HCT116 (cell line): Measurements from ENCODE around the gene TRPM1. TPM values are rescaled to one million over a fixed set of nuclear protein-coding genes. Genes with fewer than 3 reads are reported as not detected.

ENCODE experiments used
- ATAC-seq: fragments of 200-7000 bp; cut with Tn5 transposase; 2 replicates; pipeline ENCODE4 v1.9.1; 2020; ENCODE audit warnings: mild to moderate bottlenecking, moderate library complexity
- BruUV-seq: library from RNA; stranded (reverse); fragments of 400-500 nt; replicated peaks from 2 replicates; lab custom pipeline; 2021; lab: Mats Ljungman, UMichigan
- CTCF ChIA-PET: fragments of 300-600 bp; sonication (Branson Sonifier 250); formaldehyde crosslinking; loops from one replicate; lab custom pipeline; 2021; ENCODE audit warnings: antibody characterized with exemption; lab: Charles Lee
- POLR2A ChIA-PET: fragments of 300-600, 350-600 bp; sonication (Branson Sonifier 250); formaldehyde crosslinking; loops from one replicate; lab custom pipeline; 2021; ENCODE audit warnings: antibody characterized with exemption; lab: Charles Lee
- RAD21 ChIA-PET, 2 experiments: fragments of 300-600 bp; sonication (Branson Sonifier 250); formaldehyde crosslinking; loops; one replicate each; lab custom pipeline; 2023; ENCODE audit warnings: low total read pairs in 2 of 2; ENCODE audit not compliant: uncharacterized antibody in 2 of 2, unreplicated experiment in 2 of 2, low non-redundant PET in 1 of 2; lab: Charles Lee
- DNase-seq: peaks from one replicate; pipeline ENCODE4 v3.0.0-alpha.2; 2010; ENCODE audit warnings: low read depth, low spot score
- H2AFZ ChIP-seq: fragments of 200-600 bp; shearing (Covaris generic), sonication (generic); 2 replicates; pipeline ENCODE4 v1.6.1; 2017; ENCODE audit warnings: low read depth, mixed run types, mixed read lengths, antibody characterized with exemption, low read length; ENCODE audit not compliant: poor library complexity, severe bottlenecking
- H3K27ac ChIP-seq: 2 replicates; pipeline ENCODE4 v1.5.1; 2012; ENCODE audit warnings: low read depth, low read length
- H3K27me3 ChIP-seq: fragments of 200-600 bp; sonication (generic); 2 replicates; pipeline ENCODE4 v1.6.1; 2016; ENCODE audit warnings: mixed run types, low read length, mixed read lengths; ENCODE audit not compliant: insufficient read depth
- H3K36me3 ChIP-seq, 2 experiments: fragments of 200-500 bp in 1 of 2; fragments of 200-600 bp in 1 of 2; sonication (Bioruptor generic) in 1 of 2; sonication (generic) in 1 of 2; 2 replicates each; pipeline versions ENCODE4 v1.5.1 to v1.6.1; 2014 to 2016; ENCODE audit warnings: low read length in 2 of 2, inconsistent platforms in 1 of 2, mixed read lengths in 1 of 2, mixed run types in 1 of 2; ENCODE audit not compliant: insufficient read depth in 2 of 2, control insufficient read depth in 1 of 2
- H3K4me1 ChIP-seq, 2 experiments: fragments of 200-600 bp in 1 of 2; sonication (generic) in 1 of 2; 2 replicates each; pipeline versions ENCODE4 v1.5.1 to v1.6.1; 2012 to 2017; ENCODE audit warnings: low read length in 2 of 2, inconsistent platforms in 1 of 2, mild to moderate bottlenecking in 1 of 2, mixed read lengths in 1 of 2, mixed run types in 1 of 2, moderate library complexity in 1 of 2; ENCODE audit not compliant: insufficient read depth in 2 of 2, control insufficient read depth in 1 of 2
- H3K4me2 ChIP-seq: fragments of 200-600 bp; sonication (generic); 2 replicates; pipeline ENCODE4 v1.6.1; 2017; ENCODE audit warnings: mixed run types, low read length, mixed read lengths
- H3K4me3 ChIP-seq, 2 experiments: fragments of 200-600 bp in 1 of 2; sonication (generic) in 1 of 2; replicated peaks in 1 of 2; 2 replicates each; pipeline ENCODE4 v1.5.1; 2011 to 2016; ENCODE audit warnings: low read length in 2 of 2, control low read depth in 1 of 2, low read depth in 1 of 2, mild to moderate bottlenecking in 1 of 2, mixed read lengths in 1 of 2, mixed run types in 1 of 2
- H3K79me2 ChIP-seq: fragments of 200-600 bp; sonication (generic); 2 replicates; pipeline ENCODE4 v1.6.1; 2017; ENCODE audit warnings: mild to moderate bottlenecking, mixed run types, low read length, moderate library complexity, mixed read lengths; ENCODE audit not compliant: insufficient read depth
- H3K9ac ChIP-seq: fragments of 200-600 bp; sonication (generic); 2 replicates; pipeline ENCODE4 v1.6.1; 2016; ENCODE audit warnings: low read length, mixed read lengths
- H3K9me2 ChIP-seq: fragments of 200-600 bp; sonication (generic), shearing (Covaris generic); 2 replicates; pipeline ENCODE4 v1.6.1; 2017; ENCODE audit warnings: mixed run types, mild to moderate bottlenecking, moderate library complexity; ENCODE audit not compliant: insufficient read depth
- H3K9me3 ChIP-seq, 2 experiments: fragments of 200-500 bp in 1 of 2; fragments of 200-600 bp in 1 of 2; sonication (Bioruptor generic) in 1 of 2; sonication (generic) in 1 of 2; 2 replicates each; pipeline ENCODE4 v1.6.1; 2014 to 2017; ENCODE audit warnings: low read length in 2 of 2, mixed read lengths in 2 of 2, inconsistent platforms in 1 of 2, low read depth in 1 of 2, mild to moderate bottlenecking in 1 of 2, mixed run types in 1 of 2, moderate library complexity in 1 of 2; ENCODE audit not compliant: control insufficient read depth in 1 of 2, insufficient read depth in 1 of 2
- H4K20me1 ChIP-seq: fragments of 200-600 bp; sonication (generic), shearing (Covaris generic); 2 replicates; pipeline ENCODE4 v1.6.1; 2017; ENCODE audit warnings: mixed run types, mild to moderate bottlenecking, moderate library complexity; ENCODE audit not compliant: insufficient read depth
- CEBPB ChIP-seq: IDR thresholded peaks from 2 replicates; pipeline ENCODE4 v1.6.1; 2012; ENCODE audit warnings: low read depth
- EGR1 ChIP-seq: IDR thresholded peaks from 2 replicates; pipeline ENCODE4 v1.6.1; 2012; ENCODE audit warnings: low read depth
- ELF1 ChIP-seq: IDR thresholded peaks from 2 replicates; pipeline ENCODE4 v1.6.1; 2012; ENCODE audit warnings: low read depth, borderline replicate concordance
- EZH2phosphoT487 ChIP-seq: fragments of 200-600 bp; IDR thresholded peaks from 2 replicates; pipeline ENCODE4 v1.6.1; 2018; ENCODE audit warnings: antibody characterized with exemption, borderline replicate concordance
- POLR2AphosphoS5 ChIP-seq: IDR thresholded peaks from 2 replicates; pipeline ENCODE4 v1.6.1; 2011; ENCODE audit warnings: mild to moderate bottlenecking, low read depth, low read length, moderate library complexity
- SP1 ChIP-seq: IDR thresholded peaks from 2 replicates; pipeline ENCODE4 v1.6.1; 2012; ENCODE audit warnings: low read depth
- SRF ChIP-seq: IDR thresholded peaks from 2 replicates; pipeline ENCODE4 v1.6.1; 2012; ENCODE audit warnings: low read depth
- YY1 ChIP-seq: IDR thresholded peaks from 2 replicates; pipeline ENCODE4 v1.6.1; 2011; ENCODE audit warnings: low read length, low read depth, moderate library complexity, mild to moderate bottlenecking; ENCODE audit not compliant: insufficient replicate concordance; ENCODE audit errors: extremely low read depth
- ZBTB33 ChIP-seq: IDR thresholded peaks from 2 replicates; pipeline ENCODE4 v1.6.1; 2011; ENCODE audit warnings: mild to moderate bottlenecking, low read length, moderate library complexity; ENCODE audit not compliant: insufficient replicate concordance; ENCODE audit errors: extremely low read depth
- ZNF274 ChIP-seq: fragments of 200-500 bp; sonication (Bioruptor generic); IDR thresholded peaks from 2 replicates; pipeline ENCODE4 v1.6.1; 2014; ENCODE audit warnings: mild to moderate bottlenecking, low read depth, low read length, inconsistent platforms
- intact Hi-C: fragments of 100-400 bp; cut with micrococcal nuclease; formaldehyde crosslinking; loops from 2 replicates; pipeline ENCODE4 v1.10.0; 2022
- total RNA-seq: library from RNA; stranded (reverse); gene quantifications from one replicate; pipeline ENCODE4 v1.2.1, GENCODE V29; 2021; ENCODE audit not compliant: unreplicated experiment
- TF ChIP-seq, protein P1 (sequence below): IDR thresholded peaks from 2 replicates; pipeline ENCODE4 v1.6.1; 2012

The TRPM1 gene
- total RNA-seq, 1 experiment from 2014 or later: not detected

GRCh38 chr15:31012455-31012854 lies 89.1 kb downstream of the TRPM1 start:
- ChIA-PET POLR2A (no interaction called here), CTCF (no interaction called here)

GRCh38 chr15:31010036-31010435 lies 91.5 kb downstream of the TRPM1 start:
- Histone ChIP-seq H3K27me3 (no peaks in the 10 kb centered on the region), H3K4me1 (no peaks in the 10 kb centered on the region), H3K9me2 (no peaks in the 10 kb centered on the region), H3K27ac (no peak overlapping the region), H3K36me3 (no peaks in the 10 kb centered on the region), H3K4me2 (no peak overlapping the region), H3K79me2 (no peaks in the 10 kb centered on the region), H4K20me1 (no peaks in the 10 kb centered on the region), H3K9ac (no peak overlapping the region), H3K9me3 (peaks cover 0 to 5% of the 10 kb centered on the region in 2 experiments; a peak in 2 of 4 replicates), H2AFZ (no peak overlapping the region), H3K4me3 (no peak overlapping the region)
- ChIA-PET RAD21 (no interaction called here), CTCF (no interaction called here), POLR2A (no interaction called here)
- DNase-seq (no peak), ATAC-seq (no peak)
- BruUV-seq: no TSS peak
- intact Hi-C loops: no loop called here
- no peak for TF ChIP-seq POLR2AphosphoS5
- TF ChIP-seq ZBTB33: no peak
- TF ChIP-seq, protein P1, sequence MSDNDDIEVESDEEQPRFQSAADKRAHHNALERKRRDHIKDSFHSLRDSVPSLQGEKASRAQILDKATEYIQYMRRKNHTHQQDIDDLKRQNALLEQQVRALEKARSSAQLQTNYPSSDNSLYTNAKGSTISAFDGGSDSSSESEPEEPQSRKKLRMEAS: no peak
- no peak for TF ChIP-seq SP1
- no peak for TF ChIP-seq EGR1
- no peak for TF ChIP-seq ZNF274
- no peak for TF ChIP-seq ELF1
- no peak for TF ChIP-seq EZH2phosphoT487
- no peak for TF ChIP-seq SRF

More at GRCh38 chr15:31012455-31012854, 89.1 kb downstream of the TRPM1 start:
- RAD21 ChIA-PET: no interaction called here
- Histone ChIP-seq H3K27me3 (no peaks in the 10 kb centered on the region), H3K36me3 (no peaks in the 10 kb centered on the region), H3K9me2 (no peaks in the 10 kb centered on the region), H4K20me1 (no peaks in the 10 kb centered on the region), H3K9me3 (peaks cover 0 to 5% of the 10 kb centered on the region in 2 experiments; a peak in 2 of 4 replicates), H3K79me2 (no peaks in the 10 kb centered on the region), H3K4me2 (no peak overlapping the region), H3K4me1 (no peaks in the 10 kb centered on the region), H2AFZ (no peak overlapping the region), H3K4me3 (no peak overlapping the region), H3K9ac (no peak overlapping the region), H3K27ac (no peak overlapping the region)
- DNase-seq: no peak
- intact Hi-C loops: no loop called here
- no peak for ATAC-seq
- no TSS peak for BruUV-seq
- TF ChIP-seq CEBPB (no peak), YY1 (no peak)
